B cell (primary cell): ENCODE measurements around the gene PRICKLE2.

Experiments
- EZH2 ChIP-seq: IDR thresholded peaks from 2 replicates; pipeline ENCODE4 v1.6.1; 2012; ENCODE audit warnings: borderline replicate concordance, low read depth, mild to moderate bottlenecking, moderate library complexity, low read length; ENCODE audit not compliant: insufficient read depth, poor library complexity, severe bottlenecking
- TF ChIP-seq, protein P1 (sequence below): fragments of 200-600 bp; IDR thresholded peaks from one replicate; pipeline ENCODE4 v1.8.0; 2022; ENCODE audit warnings: antibody characterized with exemption, mild to moderate bottlenecking

DNA sequence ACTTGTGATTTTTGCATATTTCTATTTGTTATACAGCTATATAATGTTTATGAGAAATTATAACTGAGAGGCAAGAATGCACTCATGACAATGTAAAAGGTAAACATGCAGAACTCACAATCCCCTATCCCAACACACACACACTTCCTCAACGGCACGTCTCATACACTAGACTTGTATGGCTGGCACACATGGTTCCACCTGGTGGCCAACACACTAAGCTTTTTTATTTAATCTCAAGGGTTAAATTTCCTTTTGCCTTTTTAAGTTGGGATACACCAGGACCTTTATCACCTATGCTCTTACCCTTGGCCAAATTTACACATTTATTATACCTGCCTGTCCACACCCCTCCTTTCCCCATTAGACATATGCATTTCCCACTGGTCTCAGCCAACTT, 113.4 kb downstream of the PRICKLE2 start:
- TF ChIP-seq, protein P1, sequence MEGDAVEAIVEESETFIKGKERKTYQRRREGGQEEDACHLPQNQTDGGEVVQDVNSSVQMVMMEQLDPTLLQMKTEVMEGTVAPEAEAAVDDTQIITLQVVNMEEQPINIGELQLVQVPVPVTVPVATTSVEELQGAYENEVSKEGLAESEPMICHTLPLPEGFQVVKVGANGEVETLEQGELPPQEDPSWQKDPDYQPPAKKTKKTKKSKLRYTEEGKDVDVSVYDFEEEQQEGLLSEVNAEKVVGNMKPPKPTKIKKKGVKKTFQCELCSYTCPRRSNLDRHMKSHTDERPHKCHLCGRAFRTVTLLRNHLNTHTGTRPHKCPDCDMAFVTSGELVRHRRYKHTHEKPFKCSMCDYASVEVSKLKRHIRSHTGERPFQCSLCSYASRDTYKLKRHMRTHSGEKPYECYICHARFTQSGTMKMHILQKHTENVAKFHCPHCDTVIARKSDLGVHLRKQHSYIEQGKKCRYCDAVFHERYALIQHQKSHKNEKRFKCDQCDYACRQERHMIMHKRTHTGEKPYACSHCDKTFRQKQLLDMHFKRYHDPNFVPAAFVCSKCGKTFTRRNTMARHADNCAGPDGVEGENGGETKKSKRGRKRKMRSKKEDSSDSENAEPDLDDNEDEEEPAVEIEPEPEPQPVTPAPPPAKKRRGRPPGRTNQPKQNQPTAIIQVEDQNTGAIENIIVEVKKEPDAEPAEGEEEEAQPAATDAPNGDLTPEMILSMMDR: no peak
- no peak for TF ChIP-seq EZH2
